Ishikawa (cell line): ENCODE measurements around the gene CAPRIN1.

ENCODE experiments used
- CEBPB ChIP-seq: IDR thresholded peaks from 2 replicates; pipeline ENCODE4 v1.6.1; 2012
- CREB1 ChIP-seq: IDR thresholded peaks from 2 replicates; pipeline ENCODE4 v1.6.1; 2012; ENCODE audit warnings: low read depth
- EGR1 ChIP-seq: IDR thresholded peaks from 2 replicates; pipeline ENCODE4 v1.6.1; 2012
- EP300 ChIP-seq: IDR thresholded peaks from 2 replicates; pipeline ENCODE4 v1.6.1; 2012; ENCODE audit warnings: borderline replicate concordance
- FOXM1 ChIP-seq: IDR thresholded peaks from 2 replicates; pipeline ENCODE4 v1.6.1; 2012; ENCODE audit warnings: low read depth, borderline replicate concordance
- MAX ChIP-seq: IDR thresholded peaks from 2 replicates; pipeline ENCODE4 v1.6.1; 2012
- NFIC ChIP-seq: IDR thresholded peaks from 2 replicates; pipeline ENCODE4 v1.6.1; 2012
- RAD21 ChIP-seq: IDR thresholded peaks from 2 replicates; pipeline ENCODE4 v1.6.1; 2012; ENCODE audit warnings: low read depth
- TAF1 ChIP-seq: IDR thresholded peaks from 2 replicates; pipeline ENCODE4 v1.6.1; 2012; ENCODE audit warnings: low read depth, mild to moderate bottlenecking
- TCF12 ChIP-seq: IDR thresholded peaks from 2 replicates; pipeline ENCODE4 v1.6.1; 2012; ENCODE audit warnings: low read depth
- TEAD4 ChIP-seq: IDR thresholded peaks from 2 replicates; pipeline ENCODE4 v1.6.1; 2012
- YY1 ChIP-seq: IDR thresholded peaks from 2 replicates; pipeline ENCODE4 v1.6.1; 2012; ENCODE audit warnings: low read depth
- ZBTB7A ChIP-seq: IDR thresholded peaks from 2 replicates; pipeline ENCODE4 v1.6.1; 2012; ENCODE audit warnings: low read depth
- TF ChIP-seq, protein P1 (sequence below): IDR thresholded peaks from 2 replicates; pipeline ENCODE4 v1.6.1; 2012
- TF ChIP-seq, protein P2 (sequence below): IDR thresholded peaks from 2 replicates; pipeline ENCODE4 v1.6.1; 2012; ENCODE audit warnings: low read depth, mild to moderate bottlenecking

Gene CAPRIN1

DNA sequence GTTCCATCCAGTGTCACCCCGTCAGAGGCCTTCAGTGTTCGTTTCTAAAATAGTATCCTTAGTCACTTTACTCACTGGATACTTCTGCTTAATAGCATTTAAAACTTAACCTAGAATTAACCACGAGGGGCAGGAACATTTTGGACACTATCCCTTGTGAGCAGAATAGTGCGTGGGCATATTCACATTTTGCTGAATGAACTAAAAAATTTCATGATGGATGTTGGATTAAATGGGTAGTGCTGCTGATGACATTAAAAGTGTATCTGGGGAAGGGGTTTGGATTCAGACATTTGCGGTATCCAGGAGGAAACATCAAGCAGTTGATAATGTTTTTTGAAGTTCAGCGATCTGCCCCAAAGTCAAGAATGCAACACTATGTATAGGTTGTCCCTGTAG lies 53.1 kb downstream of the CAPRIN1 start:
- TF ChIP-seq TCF12 (no peak; the same call in 1 of the 2 replicates), CREB1 (no peak), TEAD4 (no peak), NFIC (no peak), MAX (no peak), CEBPB (no peak), TAF1 (no peak), RAD21 (no peak), EP300 (no peak), EGR1 (no peak), ZBTB7A (no peak)

DNA sequence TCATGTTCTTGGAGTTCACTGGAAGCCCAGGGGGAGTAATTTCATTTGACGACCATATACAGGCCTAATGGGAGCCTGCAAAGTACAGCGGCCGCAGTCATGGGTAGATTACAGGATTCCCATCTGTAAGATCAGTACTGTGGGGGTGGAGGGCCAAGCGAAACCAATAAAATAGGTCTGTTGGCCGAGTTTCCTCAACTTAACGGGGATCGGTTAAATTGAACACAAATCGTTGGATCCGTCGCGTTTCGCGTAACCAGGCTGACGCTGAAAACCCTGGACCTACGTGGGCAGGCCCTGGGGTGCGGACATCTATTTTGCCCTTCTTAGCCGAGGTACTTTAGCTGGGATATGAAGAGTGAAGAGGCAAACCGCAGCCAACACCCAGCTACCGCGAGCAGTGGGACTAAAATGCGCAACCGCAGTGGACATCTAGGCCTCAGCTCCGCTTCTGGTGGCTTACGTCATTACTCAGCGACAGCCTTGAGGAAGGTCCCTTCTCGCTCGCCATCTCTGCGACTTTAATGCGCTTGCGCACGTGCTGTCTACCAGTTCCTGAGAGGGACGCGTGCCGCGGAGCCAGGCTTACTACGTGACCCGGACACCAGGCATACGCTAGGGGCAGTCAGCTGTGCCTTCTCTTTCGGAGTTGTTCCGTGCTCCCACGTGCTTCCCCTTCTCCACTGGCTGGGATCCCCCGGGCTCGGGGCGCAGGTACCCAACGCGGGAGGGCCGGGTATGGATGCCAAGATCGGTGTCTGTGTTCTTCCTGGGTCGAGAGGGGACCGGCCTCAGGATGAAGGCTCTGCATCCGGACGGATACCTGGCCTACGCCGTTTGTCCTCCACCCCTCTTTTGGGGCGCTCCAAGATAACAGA lies 53.8 kb downstream of the CAPRIN1 start, which contains the start of gene NAT10:
Gene NAT10 (plus strand): TSS at position 551 of the 878 bp plus-strand sequence. CDS start 2,597 bp downstream, outside the sequence.
- 0 out of 2 replicates have a peak, but pooled peaks have one; percentile 18 for TF ChIP-seq TEAD4
- no peak; the same call in 1 of the 2 replicates for TF ChIP-seq EP300
- peak; percentile 80; the same call in 1 of the 2 replicates for TF ChIP-seq YY1
- TF ChIP-seq MAX, result peak; percentile 98
- 0 out of 2 replicates have a peak, but pooled peaks have one; percentile 14 for TF ChIP-seq NFIC
- TF ChIP-seq CREB1, result peak; percentile 94
- TF ChIP-seq ZBTB7A, result no peak
- no peak for TF ChIP-seq RAD21
- no peak for TF ChIP-seq CEBPB
- TF ChIP-seq TAF1, result peak; percentile 68; the same call in 1 of the 2 replicates
- TF ChIP-seq, protein P1, sequence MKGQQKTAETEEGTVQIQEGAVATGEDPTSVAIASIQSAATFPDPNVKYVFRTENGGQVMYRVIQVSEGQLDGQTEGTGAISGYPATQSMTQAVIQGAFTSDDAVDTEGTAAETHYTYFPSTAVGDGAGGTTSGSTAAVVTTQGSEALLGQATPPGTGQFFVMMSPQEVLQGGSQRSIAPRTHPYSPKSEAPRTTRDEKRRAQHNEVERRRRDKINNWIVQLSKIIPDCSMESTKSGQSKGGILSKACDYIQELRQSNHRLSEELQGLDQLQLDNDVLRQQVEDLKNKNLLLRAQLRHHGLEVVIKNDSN, result peak; percentile 76
- TF ChIP-seq EGR1, result peak; percentile 19; the same call in 1 of the 2 replicates
- TF ChIP-seq, protein P2, sequence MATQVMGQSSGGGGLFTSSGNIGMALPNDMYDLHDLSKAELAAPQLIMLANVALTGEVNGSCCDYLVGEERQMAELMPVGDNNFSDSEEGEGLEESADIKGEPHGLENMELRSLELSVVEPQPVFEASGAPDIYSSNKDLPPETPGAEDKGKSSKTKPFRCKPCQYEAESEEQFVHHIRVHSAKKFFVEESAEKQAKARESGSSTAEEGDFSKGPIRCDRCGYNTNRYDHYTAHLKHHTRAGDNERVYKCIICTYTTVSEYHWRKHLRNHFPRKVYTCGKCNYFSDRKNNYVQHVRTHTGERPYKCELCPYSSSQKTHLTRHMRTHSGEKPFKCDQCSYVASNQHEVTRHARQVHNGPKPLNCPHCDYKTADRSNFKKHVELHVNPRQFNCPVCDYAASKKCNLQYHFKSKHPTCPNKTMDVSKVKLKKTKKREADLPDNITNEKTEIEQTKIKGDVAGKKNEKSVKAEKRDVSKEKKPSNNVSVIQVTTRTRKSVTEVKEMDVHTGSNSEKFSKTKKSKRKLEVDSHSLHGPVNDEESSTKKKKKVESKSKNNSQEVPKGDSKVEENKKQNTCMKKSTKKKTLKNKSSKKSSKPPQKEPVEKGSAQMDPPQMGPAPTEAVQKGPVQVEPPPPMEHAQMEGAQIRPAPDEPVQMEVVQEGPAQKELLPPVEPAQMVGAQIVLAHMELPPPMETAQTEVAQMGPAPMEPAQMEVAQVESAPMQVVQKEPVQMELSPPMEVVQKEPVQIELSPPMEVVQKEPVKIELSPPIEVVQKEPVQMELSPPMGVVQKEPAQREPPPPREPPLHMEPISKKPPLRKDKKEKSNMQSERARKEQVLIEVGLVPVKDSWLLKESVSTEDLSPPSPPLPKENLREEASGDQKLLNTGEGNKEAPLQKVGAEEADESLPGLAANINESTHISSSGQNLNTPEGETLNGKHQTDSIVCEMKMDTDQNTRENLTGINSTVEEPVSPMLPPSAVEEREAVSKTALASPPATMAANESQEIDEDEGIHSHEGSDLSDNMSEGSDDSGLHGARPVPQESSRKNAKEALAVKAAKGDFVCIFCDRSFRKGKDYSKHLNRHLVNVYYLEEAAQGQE, result no peak
- TF ChIP-seq FOXM1, result no peak
- TF ChIP-seq TCF12, result peak; percentile 10; the same call in 1 of the 2 replicates

DNA sequence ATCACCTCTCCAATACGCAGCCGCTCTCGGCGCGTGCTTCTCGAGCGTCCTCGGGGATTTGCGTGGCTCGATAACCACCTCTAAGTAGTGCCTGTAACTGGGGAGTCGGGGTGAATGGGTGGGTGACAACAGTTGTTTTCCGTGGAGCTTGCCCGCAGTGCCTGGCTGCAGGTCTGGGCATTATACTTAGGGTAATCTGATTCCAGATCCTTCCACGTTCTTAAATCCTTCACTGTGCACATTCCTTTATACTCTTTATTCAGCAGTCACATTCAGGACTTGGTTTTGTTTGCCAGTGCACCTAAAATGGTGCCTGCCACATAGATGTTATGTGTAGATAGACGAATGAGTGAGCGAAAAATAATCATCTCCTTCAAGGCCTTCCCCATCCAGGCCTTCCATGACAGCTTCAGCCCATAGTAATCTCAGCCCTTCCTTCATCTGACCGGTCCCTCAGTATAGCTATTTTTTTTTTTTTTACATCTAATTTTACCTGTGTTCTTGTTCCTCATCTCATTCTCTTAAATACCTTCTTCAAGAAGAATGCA lies 54.5 kb downstream of the CAPRIN1 start:
- no peak for TF ChIP-seq CEBPB
- no peak for TF ChIP-seq ZBTB7A
- TF ChIP-seq, protein P2, result no peak
- no peak for TF ChIP-seq NFIC
- TF ChIP-seq RAD21, result no peak
- no peak for TF ChIP-seq CREB1
- TF ChIP-seq YY1, result no peak
- TF ChIP-seq EGR1, result no peak
- no peak for TF ChIP-seq FOXM1
- no peak for TF ChIP-seq TEAD4
- no peak for TF ChIP-seq TCF12
- no peak for TF ChIP-seq EP300
- TF ChIP-seq, protein P1, result no peak
- TF ChIP-seq TAF1, result no peak
- no peak for TF ChIP-seq MAX

DNA sequence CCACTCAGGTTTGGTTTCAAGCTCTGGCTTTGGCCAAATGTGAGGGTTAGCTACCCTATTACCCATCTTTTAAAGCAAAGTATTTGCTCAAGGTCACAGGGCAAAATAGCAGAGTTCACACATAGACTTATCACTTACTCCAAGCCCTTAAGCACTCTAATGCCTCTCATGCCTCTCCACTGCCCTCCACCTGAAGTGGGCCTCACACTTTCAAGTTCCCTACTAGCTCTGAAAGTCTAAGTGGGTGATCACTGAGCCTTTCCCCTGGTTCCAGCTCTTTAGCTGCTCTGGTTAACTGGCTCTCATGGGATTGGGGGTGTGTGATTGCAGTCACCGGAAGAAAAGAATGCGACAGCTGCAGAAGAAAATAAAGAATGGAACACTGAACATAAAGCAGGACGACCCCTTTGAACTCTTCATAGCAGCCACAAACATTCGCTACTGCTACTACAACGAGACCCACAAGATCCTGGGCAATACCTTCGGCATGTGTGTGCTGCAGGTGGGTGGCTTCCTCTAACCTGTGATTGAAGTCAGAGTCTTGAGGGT lies 60.3 kb downstream of the CAPRIN1 start:
- TF ChIP-seq, protein P1, result no peak
- TF ChIP-seq TAF1 (no peak), CREB1 (no peak), EP300 (no peak), TCF12 (no peak), TEAD4 (no peak), CEBPB (no peak), ZBTB7A (no peak), RAD21 (no peak)
